Heart left ventricle (tissue), 13 donors: Measurements from ENCODE around the gene RANBP2.
"Not testable (repeated sequence)": the region's sequence is repeated elsewhere in the genome, so short reads cannot be mapped to it uniquely, and the experiment has no call there.

Source experiments
- CTCF ChIP-seq, 12 donors: fragments of 200-600 bp; sonication (generic) in 4 of 12; IDR thresholded peaks; one replicate each; pipeline versions ENCODE4 v1.5.0 to v1.8.0; 2018 to 2022; ENCODE audit warnings: antibody characterized with exemption in 12 of 12, mild to moderate bottlenecking in 5 of 12
- POLR2A ChIP-seq, 2 donors: fragments of 450-650 bp; IDR thresholded peaks; one replicate each; pipeline ENCODE4 v1.6.1; 2017; ENCODE audit warnings: antibody characterized with exemption in 2 of 2, mild to moderate bottlenecking in 2 of 2, moderate library complexity in 2 of 2
- donor health status: ischemic (EF 13 %, LVEDD 7.1; RV severe dilation, severe dysfunction).
- donor health status: DM: no; HTN: yes; CAD: no.
- donor health status: DM: no; HTN: no; CAD: no.
- donor health status: ischemic (EF 25% LVEDD 6.9; RV normal size, moderate dysfunction).
- donor health status: ischemic (EF 25% LVEDD 5.7; RV mildly dilated, moderate dysfunction).
- donor health status: ischemic (EF 35%, LVEDD 5.7; RV mildly dilated, moderate dysfunction).
- donor health status: nonischemic (EF 11% LVEDD 7.7; RV severe dilation, severe dysfunction).
- donor health status: DM: yes; HTN: yes; CAD: no.
- donor health status: PGD.
- donor health status: ischemic (EF 29% LVEDD 5.4; RV normal size, mild dysfunction).
- donor health status: nonischemic (EF 23%, LVEDD 6.1; RV moderate dilation, normal function).

GRCh38 chr2:108690001-108690400 is 29.3 kb upstream of the RANBP2 start:
- peak in 2 of 12 donors; percentile 16 to 19 for TF ChIP-seq CTCF (IDR thresholded peaks at IDR 0.05)
- TF ChIP-seq POLR2A (IDR thresholded peaks at IDR 0.05), result not testable (repeated sequence)
